Activated CD8-positive, alpha-beta memory T cell treated with anti-CD3 and anti-CD28 coated beads, Interleukin-2, amount 50 U/mL, for 24 hours (primary cell): ENCODE results near the gene TNRC6B.
A peak's percentile ranks its signal among the peaks of the same experiment; 100 is the strongest.

ENCODE experiments used
- DNase-seq: peaks from one replicate; pipeline ENCODE4 v3.0.0-alpha.2; 2020; ENCODE audit errors: extremely low read depth

The TNRC6B gene

GRCh38 chr22:40326905-40327735, 149.4 kb downstream of the TNRC6B start:
- DNase-seq: no peak

DNA sequence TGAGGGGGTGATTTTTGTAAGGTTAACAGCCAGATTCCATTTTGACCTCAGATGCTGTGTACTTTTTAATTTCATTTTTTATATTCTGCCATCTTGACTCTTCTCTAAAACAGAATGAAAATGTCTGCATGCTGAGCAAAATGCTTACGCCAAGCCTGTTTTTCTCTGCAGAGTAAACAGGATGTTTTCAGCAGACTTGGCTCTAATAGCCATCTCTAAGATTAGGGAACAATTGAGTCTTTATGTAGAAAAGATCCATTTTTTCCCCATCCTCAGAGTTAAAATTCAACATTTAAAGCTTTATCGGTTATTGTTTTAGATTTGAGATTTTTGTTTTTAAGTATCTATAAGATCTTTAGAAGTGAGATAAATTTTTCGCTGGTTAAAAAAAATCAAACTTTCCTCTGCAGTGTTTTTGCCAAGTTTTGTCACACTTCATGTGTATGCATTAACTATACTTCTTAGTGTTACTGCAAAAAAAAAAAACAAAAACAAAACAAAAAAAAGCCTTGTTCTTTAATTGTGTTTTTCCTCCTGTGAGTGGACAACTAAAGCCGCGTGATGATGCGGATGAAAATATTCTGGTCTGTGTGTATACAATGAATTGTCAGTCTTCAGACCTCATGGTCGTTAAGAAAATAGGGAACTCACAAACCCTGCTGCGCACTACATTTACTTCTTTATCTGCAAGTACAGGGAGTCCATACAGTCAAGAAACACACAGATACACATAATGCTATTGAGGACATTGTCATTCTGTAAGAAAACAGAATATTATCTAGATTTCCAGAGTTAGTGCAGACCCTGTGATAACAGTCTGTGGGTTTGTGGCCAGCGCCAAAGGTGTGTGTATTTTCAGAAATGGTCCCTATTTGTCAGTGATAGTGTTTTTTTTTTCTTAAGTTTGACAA, 151.1 kb downstream of the TNRC6B start:
- DNase-seq: no peak

GRCh38 chr22:40329466-40329865, 151.7 kb downstream of the TNRC6B start:
- no peak for DNase-seq

GRCh38 chr22:40330086-40330485, 152.4 kb downstream of the TNRC6B start:
- DNase-seq: no peak

DNA sequence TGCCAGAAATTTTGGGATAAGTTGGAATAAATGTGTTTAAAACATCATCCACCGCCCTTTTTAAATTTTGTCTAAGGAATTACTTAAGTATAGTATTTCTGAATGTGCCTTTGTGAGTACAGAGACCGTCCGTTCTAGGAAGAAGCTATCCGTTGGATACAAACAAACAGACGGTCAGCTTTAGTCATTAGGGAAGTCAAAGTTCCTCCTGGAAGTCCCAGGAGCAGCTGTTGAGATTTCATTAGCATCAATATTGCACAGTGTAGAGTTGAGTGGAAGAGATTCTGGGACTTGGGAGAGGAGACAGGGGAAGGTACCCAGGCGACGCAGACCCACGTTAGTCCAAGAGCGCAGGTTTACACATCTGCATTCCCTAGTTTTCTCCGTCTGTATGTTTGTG, 152.9 kb downstream of the TNRC6B start:
- no peak for DNase-seq

- DNase-seq: no peak
Observed at GRCh38 chr22:40331706-40332105, 154.0 kb downstream of the TNRC6B start.

- no peak for DNase-seq
Observed at GRCh38 chr22:40332319-40332781, 154.6 kb downstream of the TNRC6B start.

- DNase-seq: no peak
Observed at GRCh38 chr22:40334060-40334459, 156.3 kb downstream of the TNRC6B start.

- no peak for DNase-seq
Observed at GRCh38 chr22:40334899-40335298, 157.2 kb downstream of the TNRC6B start.

- DNase-seq: no peak
Observed at GRCh38 chr22:40335358-40335757, 157.6 kb downstream of the TNRC6B start.

GRCh38 chr22:40340044-40340443, 162.3 kb downstream of the TNRC6B start:
- DNase-seq: no peak

GRCh38 chr22:40341604-40342003, 163.9 kb downstream of the TNRC6B start:
- DNase-seq: no peak

DNA sequence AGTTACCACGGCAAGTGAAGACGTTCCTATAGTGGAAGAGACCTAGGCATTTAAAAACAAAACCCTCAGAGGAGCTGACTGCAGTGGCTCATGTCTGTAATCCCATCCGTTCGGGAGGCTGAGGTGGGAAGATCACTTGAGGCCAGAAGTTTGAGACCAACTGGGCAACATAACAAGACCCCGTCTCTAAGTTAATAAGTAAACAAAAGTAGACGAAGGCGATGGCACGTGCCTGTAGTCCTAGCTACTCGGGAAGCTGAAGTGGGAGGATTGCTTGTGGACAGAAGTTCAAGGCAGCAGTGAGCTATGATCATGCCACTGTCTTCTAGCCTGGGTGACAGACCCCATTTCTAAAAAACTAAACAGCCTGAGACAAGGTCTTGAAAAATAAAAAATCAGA, 164.8 kb downstream of the TNRC6B start:
- DNase-seq: no peak

- no peak for DNase-seq
Observed at GRCh38 chr22:40345271-40345670, 167.5 kb downstream of the TNRC6B start.

- DNase-seq: no peak
Observed at GRCh38 chr22:40345815-40346184, 168.1 kb downstream of the TNRC6B start.

GRCh38 chr22:40346185-40347118, 168.7 kb downstream of the TNRC6B start, which contains the start of gene ADSL:
ADSL (plus strand) TSS chr22:40346500; CDS start chr22:40346559, 59 bp downstream.
- DNase-seq: peak; percentile 57

DNA sequence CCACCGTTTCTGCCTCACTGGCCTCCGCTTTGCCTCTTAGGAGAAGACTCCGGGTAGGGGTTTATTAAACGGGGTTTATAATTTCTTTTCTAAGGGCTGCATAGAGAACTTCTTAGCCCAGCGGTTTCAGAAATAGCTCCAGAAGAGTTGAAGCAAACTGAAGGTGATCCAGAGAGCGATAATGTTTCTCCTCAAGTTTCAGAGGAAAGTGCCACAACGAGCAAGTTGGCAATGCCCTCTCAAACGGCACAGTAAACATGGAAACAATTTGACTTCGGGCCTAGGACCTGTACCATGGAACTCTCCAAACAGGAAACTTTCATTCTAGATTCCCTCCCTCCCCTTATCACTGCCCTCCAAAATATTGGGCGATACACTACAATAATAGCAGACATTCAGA, 169.6 kb downstream of the TNRC6B start:
- no peak for DNase-seq

GRCh38 chr22:40348025-40348658, 170.4 kb downstream of the TNRC6B start:
- peak; percentile 41 for DNase-seq

DNA sequence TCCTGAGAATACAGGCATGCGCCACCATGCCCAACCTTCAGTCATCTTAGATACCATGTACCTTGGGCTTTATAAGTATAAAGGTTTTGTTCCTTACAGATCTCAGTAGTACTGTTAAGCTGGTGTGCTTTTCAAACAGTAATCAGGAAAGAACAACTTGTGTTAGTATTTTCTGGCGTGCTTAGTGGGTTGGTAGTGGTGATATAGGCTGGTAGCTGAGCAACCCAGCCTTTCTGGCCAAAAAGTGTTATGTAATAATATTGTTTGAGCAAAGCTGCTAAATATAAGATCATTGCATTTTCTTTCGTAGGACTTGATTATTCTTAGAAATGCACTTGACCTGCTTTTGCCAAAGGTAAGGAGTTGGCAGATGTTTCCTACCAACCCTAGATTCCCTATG, 175.0 kb downstream of the TNRC6B start:
- DNase-seq: no peak

- DNase-seq: no peak
Observed at GRCh38 chr22:40361100-40361499, 183.4 kb downstream of the TNRC6B start.

DNA sequence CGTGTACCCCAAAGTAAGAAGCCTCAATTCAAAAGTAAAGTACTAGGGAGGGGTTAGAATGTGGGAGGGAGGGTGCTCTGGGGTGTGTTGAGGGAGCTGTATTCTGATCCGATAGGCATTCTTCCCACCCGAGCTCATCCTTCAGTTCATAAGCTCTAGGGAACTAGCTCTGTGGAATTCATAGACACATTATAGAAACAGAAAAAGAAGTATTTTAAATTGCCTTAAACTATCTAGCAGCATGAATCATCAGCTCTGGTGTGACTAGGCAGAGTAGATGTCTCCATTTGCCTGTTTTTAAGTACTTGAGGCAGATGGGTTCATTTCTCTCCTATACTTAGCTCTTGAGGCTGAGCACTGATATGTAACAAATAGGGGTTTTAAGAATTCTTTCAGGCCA, 185.3 kb downstream of the TNRC6B start:
- no peak for DNase-seq
